Activated naive CD4-positive, alpha-beta T cell treated with anti-CD3 and anti-CD28 coated beads for 36 hours (primary cell): Measurements from ENCODE around the gene TMEM205. TPM values are rescaled to one million over a fixed set of nuclear protein-coding genes. Genes with fewer than 3 reads are reported as not detected.
"Not testable (repeated sequence)": the region's sequence is repeated elsewhere in the genome, so short reads cannot be mapped to it uniquely, and the experiment has no call there.

Experiments
- CTCF ChIA-PET: fragments of 350-600 bp; sonication (Branson Sonifier 250); formaldehyde crosslinking; loops from one replicate; lab custom pipeline; 2021; ENCODE audit warnings: antibody characterized with exemption; lab: Charles Lee
- DNase-seq: peaks from one replicate; pipeline ENCODE4 v3.0.0-alpha.2; 2020
- H3K27ac Mint-ChIP-seq: one replicate; pipeline ENCODE4 v1.8.0; 2021; ENCODE audit warnings: mild to moderate bottlenecking, mixed read lengths
- H3K27me3 Mint-ChIP-seq: one replicate; pipeline ENCODE4 v1.8.0; 2021; ENCODE audit warnings: low read depth, mixed read lengths
- H3K36me3 Mint-ChIP-seq: one replicate; pipeline ENCODE4 v1.8.0; 2021; ENCODE audit warnings: low read depth, mixed read lengths
- H3K4me1 Mint-ChIP-seq: one replicate; pipeline ENCODE4 v1.8.0; 2021; ENCODE audit warnings: low read depth, mixed read lengths
- H3K4me3 Mint-ChIP-seq: one replicate; pipeline ENCODE4 v1.8.0; 2021; ENCODE audit warnings: mild to moderate bottlenecking, moderate library complexity, mixed read lengths
- H3K9me3 Mint-ChIP-seq: one replicate; pipeline ENCODE4 v1.8.0; 2021; ENCODE audit warnings: mixed read lengths
- intact Hi-C: fragments of 100-400 bp; cut with micrococcal nuclease; formaldehyde crosslinking; loops from one replicate; pipeline ENCODE4 v1.15.1; 2023
- total RNA-seq, 2 experiments: library from RNA; stranded (reverse); gene quantifications; one replicate each; pipeline ENCODE4 v1.2.3, GENCODE V29; 2021

TMEM205 gene
- total RNA-seq, 2 experiments from 2014 or later = 21.4 to 24.2 TPM

DNA sequence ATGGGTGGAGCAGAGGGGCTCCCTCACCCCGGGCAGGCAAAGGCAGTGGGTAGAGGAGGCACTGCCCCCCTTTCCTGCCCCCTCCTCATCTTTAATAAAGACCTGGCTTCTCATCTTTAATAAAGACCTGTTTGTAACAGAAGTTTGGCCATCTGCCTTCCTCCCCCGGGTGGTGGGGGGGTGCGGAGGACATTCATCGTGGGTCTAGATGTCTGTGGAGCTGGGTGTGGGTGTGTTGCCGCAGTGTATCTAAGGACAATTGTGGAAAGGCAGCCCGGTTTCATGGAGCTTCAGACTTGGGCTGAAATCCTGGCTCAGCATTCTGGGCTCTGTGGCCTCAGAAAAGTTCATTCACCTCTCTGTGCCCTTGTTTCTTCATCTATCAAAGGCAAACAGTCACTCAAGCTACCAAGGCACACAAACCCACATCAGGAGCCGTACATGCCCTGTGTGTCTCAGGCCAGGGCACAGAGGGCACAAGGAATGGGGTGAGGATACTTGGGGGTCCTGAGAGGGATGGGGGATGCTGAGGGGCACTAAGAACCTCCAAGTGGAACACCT is 19.6 kb upstream of the TMEM205 start:
- Mint-ChIP-seq H3K4me3 (no peak overlapping the region), H3K27me3 (no peaks in the 10 kb centered on the region), H3K36me3 (no peaks in the 10 kb centered on the region), H3K4me1 (no peaks in the 10 kb centered on the region), H3K9me3 (no peaks in the 10 kb centered on the region), H3K27ac (no peak overlapping the region)
- CTCF ChIA-PET = interaction anchor here (0.8 kb wide), 1 partner anchor 16 kb away, joined by 4 read pairs; no protein-coding TSS in a partner anchor
- intact Hi-C loops = no loop called here
- DNase-seq = no peak

DNA sequence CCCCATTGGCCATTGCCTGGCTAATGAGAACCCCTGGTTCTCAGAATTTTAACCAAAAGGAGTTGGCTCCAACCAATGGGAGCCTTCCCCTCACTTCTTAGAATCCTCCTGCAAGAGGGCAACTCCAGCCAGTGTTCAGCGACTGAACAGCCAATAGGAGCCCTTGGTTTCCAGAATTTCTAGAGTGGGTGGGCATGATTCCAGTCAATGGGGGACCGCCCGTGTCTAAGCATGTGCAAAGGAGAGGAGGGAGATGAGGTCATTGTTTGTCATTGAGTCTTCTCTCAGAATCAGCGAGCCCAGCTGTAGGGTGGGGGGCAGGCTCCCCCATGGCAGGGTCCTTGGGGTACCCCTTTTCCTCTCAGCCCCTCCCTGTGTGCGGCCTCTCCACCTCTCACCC is 18.9 kb upstream of the TMEM205 start:
- no peaks in the 10 kb centered on the region for H3K36me3 Mint-ChIP-seq
- CTCF ChIA-PET = no interaction called here
- no peaks in the 10 kb centered on the region for H3K4me1 Mint-ChIP-seq
- no peaks in the 10 kb centered on the region for H3K27me3 Mint-ChIP-seq
- H3K27ac Mint-ChIP-seq = no peak overlapping the region
- no peak overlapping the region for H3K4me3 Mint-ChIP-seq
- H3K9me3 Mint-ChIP-seq = no peaks in the 10 kb centered on the region
- intact Hi-C loops = no loop called here
- DNase-seq = no peak

DNA sequence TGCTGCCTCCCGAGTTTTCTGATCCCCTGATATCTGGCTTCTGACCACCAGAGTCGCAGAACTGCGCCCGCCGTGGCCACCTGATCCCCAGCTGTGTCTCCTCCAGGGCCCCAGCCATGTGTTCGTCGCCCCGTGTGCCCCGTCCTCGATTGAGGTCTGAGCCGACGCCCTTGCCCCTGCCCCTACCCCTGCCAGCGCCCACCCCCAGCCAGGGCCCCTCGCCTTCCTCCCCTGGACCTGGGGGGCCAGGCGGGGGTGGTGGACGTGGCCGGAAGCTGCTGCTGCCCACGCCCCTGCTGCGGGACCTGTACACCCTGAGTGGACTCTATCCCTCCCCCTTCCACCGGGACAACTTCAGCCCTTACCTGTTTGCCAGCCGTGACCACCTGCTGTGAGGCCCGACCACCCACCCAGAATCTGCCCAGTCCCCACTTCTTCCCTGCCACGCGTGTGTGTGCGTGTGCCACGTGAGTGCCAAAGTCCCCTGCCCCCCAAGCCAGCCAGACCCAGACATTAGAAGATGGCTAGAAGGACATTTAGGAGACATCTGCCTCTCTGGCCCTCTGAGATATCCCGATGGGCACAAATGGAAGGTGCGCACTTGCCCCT is 18.3 kb upstream of the TMEM205 start:
- CTCF ChIA-PET = no interaction called here
- Mint-ChIP-seq H3K9me3 (no peaks in the 10 kb centered on the region), H3K27me3 (no peaks in the 10 kb centered on the region), H3K36me3 (no peaks in the 10 kb centered on the region), H3K27ac (no peak overlapping the region), H3K4me1 (no peaks in the 10 kb centered on the region), H3K4me3 (no peak overlapping the region)
- no peak for DNase-seq
- intact Hi-C loops = no loop called here

DNA sequence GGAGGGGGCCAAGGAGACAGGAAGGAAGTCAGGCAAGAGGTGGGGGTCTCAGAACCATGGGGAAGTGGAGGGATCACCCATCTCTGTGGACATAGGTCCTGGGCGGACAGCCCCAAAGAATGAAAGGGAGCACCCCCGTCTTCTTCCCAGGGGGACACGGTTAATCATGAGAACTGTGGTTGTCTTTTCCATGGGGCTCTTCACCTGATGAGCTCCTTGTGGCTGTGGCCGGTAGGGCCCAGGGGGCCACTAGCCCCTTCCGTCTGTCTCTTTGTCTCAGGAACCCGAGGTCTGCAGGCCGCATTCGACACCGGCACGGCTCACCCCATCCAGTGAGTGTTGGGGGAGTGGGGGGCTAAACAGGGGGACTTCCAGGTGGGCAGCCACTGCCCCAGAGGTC is 17.8 kb upstream of the TMEM205 start:
- Mint-ChIP-seq H3K4me1 (no peaks in the 10 kb centered on the region), H3K4me3 (no peak overlapping the region), H3K27me3 (no peaks in the 10 kb centered on the region), H3K27ac (no peak overlapping the region), H3K36me3 (no peaks in the 10 kb centered on the region), H3K9me3 (no peaks in the 10 kb centered on the region)
- CTCF ChIA-PET = no interaction called here
- no peak for DNase-seq
- intact Hi-C loops = no loop called here

DNA sequence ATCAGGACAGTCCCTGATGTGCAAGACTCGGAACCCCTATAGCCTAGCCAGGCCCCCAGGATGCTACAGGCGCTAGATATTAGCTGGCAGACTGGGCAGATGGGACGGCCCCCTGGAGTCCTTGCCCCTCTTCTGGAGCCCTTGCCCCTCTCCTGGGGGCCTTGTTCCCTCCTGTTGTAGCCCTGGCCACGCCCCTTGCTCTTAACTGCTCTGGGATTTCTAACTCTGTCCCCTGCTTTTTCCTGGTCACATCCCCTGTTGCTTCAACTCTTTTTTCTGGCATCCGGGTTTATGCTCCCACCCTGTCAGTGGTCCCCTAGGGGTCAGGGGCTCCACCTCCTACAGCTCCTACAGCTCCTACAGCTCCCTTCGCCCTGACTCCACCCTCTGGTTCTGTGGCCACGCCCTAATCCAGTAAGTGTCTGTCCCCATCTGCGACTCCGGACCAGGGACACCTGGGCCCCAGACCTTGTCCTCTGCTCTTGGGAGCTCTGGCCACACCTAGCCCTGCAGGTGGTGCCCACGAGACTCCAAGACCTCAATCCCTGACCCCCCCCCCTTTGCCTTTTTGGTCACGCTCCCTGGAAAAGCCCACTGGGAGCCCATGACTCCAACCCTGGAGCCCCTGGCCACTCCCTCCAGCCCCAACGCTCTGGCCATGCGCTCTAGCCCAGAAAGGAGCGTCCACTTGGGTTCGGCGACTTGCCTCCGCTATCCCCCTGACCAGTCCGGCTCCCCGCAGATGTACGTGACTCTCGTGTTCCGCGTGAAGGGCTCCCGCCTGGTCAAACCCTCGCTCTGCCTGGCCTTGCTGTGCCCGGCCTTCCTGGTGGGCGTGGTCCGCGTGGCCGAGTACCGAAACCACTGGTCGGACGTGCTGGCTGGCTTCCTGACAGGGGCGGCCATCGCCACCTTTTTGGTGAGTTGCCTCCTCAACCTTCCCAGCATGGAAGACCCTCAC is 16.0 kb upstream of the TMEM205 start:
- intact Hi-C loops = no loop called here
- DNase-seq = no peak
- H3K9me3 Mint-ChIP-seq = no peaks in the 10 kb centered on the region
- H3K4me1 Mint-ChIP-seq = no peaks in the 10 kb centered on the region
- H3K27me3 Mint-ChIP-seq = no peaks in the 10 kb centered on the region
- H3K36me3 Mint-ChIP-seq = no peaks in the 10 kb centered on the region
- no peak overlapping the region for H3K27ac Mint-ChIP-seq
- CTCF ChIA-PET = no interaction called here
- H3K4me3 Mint-ChIP-seq = no peak overlapping the region

DNA sequence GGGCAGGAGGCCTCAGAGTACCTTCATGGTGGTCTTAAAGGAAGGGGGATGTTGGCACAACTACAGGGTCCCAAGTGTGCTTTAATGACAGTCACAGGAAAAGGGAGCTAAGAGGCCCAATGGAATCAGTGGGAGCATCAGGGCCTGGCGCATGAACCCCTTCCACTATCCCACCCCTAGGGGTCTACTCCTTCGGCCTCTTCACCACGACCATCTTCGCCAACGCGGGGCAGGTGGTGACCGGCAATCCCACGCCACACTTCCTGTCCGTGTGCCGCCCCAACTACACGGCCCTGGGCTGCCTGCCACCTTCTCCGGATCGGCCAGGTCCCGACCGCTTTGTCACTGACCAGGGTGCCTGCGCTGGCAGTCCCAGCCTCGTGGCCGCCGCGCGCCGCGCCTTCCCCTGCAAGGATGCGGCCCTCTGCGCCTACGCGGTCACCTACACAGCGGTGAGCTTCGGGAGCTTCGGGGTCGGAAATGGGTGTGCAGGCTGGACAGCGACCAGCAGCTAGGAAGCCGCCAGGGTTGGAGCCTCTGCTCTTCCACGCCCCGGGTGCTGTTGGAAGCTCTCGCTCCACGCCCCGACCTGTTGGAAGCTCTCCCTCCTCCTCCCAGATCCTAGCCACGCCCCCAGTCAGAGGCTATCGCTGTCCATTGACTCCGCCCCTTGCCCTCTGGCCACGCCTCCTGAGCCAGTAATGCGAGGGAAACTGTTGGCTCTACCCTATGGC is 15.1 kb upstream of the TMEM205 start:
- H3K9me3 Mint-ChIP-seq = no peaks in the 10 kb centered on the region
- H3K4me1 Mint-ChIP-seq = peaks cover 2% of the 10 kb centered on the region
- no peaks in the 10 kb centered on the region for H3K36me3 Mint-ChIP-seq
- H3K27me3 Mint-ChIP-seq = peaks cover under 1% of the 10 kb centered on the region
- H3K27ac Mint-ChIP-seq = no peak overlapping the region
- CTCF ChIA-PET = no interaction called here
- DNase-seq = no peak
- intact Hi-C loops = no loop called here
- no peak overlapping the region for H3K4me3 Mint-ChIP-seq

DNA sequence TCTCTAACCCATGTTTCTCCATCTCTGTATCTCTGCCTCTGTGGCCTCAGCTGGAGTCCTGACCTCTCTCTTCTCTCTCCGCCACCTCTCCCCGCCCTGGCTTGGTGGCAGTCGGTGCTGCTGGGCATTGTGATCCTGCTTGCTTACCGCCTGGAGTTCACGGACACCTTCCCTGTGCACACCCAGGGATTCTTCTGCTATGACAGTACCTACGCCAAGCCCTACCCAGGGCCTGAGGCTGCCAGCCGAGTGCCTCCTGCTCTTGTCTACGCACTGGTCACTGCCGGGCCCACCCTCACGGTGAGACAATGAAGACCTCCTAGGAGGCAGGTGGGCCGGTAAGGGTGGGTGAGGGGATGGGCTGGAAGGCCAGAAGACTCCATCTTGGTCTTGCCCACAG is 13.4 kb upstream of the TMEM205 start:
- Mint-ChIP-seq H3K36me3 (no peaks in the 10 kb centered on the region), H3K27ac (no peak overlapping the region), H3K9me3 (no peaks in the 10 kb centered on the region), H3K4me3 (no peak overlapping the region), H3K4me1 (peaks cover 11% of the 10 kb centered on the region), H3K27me3 (peaks cover 4% of the 10 kb centered on the region)
- intact Hi-C loops = no loop called here
- DNase-seq = no peak
- CTCF ChIA-PET = no interaction called here

DNA sequence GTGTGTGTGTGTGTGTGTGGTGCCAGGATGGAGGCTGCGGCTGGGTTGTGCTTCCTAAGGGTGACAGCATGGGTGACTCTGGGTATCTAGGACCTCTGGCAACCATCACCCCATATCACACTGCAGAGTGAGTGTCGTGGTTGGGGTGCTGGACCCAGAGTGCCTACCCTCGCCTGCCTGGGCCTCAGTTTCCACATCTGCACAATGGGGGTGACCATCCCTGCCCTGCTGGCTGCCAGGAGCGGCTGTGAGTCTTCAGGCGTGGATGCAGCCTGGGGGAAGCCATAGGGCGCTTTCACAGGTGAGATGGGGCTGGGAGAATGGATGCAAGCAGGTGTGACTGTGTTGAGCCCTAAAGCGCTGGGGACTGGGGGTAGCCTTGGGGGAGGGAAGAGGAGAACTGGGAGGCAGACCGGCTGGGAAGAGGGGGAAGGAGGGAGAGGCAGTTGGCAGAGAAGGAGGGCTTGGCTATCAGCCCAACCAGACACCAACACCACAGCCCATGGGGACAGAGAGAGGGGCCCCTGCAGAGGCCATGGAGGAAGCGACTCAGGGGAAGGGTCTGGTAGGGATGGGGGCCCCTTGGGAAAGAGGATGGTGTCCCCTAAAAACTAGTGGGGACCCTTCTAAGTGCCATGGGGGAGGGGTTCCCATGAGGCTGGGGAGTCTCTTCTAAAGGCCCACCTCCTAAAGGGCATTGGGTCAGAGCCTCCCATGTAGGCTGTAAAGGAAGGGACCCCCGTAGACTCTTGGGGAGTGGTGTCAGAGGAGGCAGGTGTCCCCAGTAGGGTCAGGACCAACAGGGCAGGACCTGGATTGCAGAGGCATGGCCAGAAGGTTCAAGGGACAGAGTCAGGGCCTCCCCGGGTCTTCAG is 10.8 kb upstream of the TMEM205 start:
- H3K27me3 Mint-ChIP-seq = peaks cover 4% of the 10 kb centered on the region

DNA sequence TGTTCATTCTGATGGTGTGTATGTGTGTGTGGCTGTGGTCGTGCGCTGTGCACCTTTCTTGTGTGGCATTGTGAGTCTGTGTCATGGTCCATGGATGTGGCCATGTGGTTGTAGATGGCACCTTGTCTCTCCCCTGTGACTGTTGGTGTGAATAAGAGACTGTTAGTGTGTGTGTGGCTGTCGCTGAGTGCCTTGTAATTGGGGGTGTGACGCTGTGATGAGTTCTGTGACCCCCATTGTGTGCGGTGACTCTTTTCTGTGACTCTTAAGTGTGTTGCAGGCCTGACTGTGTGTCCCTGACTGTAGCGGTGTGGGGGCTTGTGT is 10.0 kb upstream of the TMEM205 start:
- peaks cover 4% of the 10 kb centered on the region for H3K27me3 Mint-ChIP-seq
- no peaks in the 10 kb centered on the region for H3K36me3 Mint-ChIP-seq
- CTCF ChIA-PET = no interaction called here
- no peak for DNase-seq
- no peak overlapping the region for H3K27ac Mint-ChIP-seq
- intact Hi-C loops = no loop called here
- H3K4me3 Mint-ChIP-seq = peak overlapping the region; percentile 69
- no peaks in the 10 kb centered on the region for H3K9me3 Mint-ChIP-seq
- H3K4me1 Mint-ChIP-seq = peaks cover 11% of the 10 kb centered on the region

More for the DNA sequence above, 10.8 kb upstream of the TMEM205 start:
- Mint-ChIP-seq H3K4me3 (no peak overlapping the region), H3K27ac (no peak overlapping the region), H3K36me3 (no peaks in the 10 kb centered on the region), H3K9me3 (no peaks in the 10 kb centered on the region), H3K4me1 (peaks cover 11% of the 10 kb centered on the region)
- intact Hi-C loops = no loop called here
- no peak for DNase-seq
- CTCF ChIA-PET = no interaction called here

DNA sequence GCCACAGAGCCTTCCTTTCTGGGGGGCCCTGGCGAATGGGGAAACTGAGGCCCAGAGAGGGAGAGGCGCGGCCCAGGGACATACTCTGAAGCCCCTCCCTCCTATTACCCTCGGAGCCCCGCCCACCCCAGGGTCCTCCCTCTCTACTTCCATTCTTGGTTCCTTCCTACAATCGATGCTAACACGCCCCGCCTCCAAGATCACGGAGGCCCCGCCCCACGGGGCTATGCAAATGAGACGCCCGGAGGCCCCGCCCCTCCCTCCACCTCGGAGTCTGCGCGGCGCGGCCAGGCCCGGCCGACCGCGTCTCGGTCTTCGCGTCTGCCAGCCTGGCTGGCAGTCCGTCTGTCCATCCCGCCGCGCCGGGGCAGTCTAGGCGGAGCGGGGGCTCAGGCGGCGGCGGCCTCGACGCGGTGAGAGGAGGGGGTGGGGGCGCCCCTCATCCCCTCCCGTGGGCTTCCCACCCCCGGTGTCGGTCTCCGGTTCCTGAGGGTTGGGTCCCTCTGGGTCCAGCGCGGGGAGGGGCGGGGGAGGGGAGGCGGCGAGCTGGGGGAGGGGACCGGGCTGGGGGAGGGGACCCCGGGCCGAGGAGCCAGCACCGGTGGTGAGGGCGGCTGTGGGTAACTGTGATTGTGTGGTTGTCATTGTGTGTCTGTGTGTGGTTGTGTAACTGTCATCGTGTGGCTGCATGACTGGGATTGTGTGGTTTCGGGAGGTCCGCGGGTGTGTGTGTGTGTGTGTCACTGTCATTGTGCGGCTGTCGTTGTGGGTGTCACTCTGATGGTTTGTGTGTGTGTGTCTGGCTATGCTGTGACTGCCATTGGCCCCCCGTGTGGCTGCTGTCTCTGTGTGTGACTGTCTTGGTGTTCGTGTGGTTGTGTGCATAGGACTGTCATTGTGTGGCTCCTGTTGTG is 9.3 kb upstream of the TMEM205 start, which contains the start of gene PLPPR2:
Gene PLPPR2 (plus strand): TSS at position 273 of the 914 bp plus-strand sequence. CDS start 2,242 bp downstream, outside the sequence.
- DNase-seq = peak; percentile 87
- intact Hi-C loops = loop anchor here (1.0 kb wide), 1 partner anchor 9 kb away; the partner anchor contains the start of genes CCDC159 and TMEM205
- Mint-ChIP-seq H3K27ac (no peak within 1 kb of the TSS), H3K9me3 (no peaks in the 10 kb centered on the region), H3K27me3 (peaks cover 4% of the 10 kb centered on the region), H3K4me1 (peaks cover 11% of the 10 kb centered on the region), H3K4me3 (peak within 1 kb of the TSS; percentile 69), H3K36me3 (no peaks in the 10 kb centered on the region)
- CTCF ChIA-PET = no interaction called here

DNA sequence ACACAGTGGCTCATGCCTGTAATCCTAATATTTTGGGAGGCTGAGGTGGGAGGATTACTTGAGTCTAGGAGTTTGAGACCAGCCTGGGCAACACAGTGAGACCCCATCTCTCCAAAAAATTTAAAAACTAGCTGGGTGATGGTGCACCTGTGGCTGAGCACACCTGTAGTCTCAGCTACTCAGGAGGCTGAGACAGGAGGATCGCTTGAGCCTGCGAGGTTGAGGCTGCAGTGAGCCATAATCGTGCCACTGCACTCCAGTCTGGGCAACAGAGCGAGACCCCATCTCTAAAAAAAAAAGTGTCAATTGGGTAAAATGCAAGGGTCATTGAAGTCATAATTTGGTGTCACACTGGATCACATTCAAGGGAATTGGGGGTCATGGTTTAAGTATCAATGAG is 8.0 kb upstream of the TMEM205 start:
- H3K4me1 Mint-ChIP-seq = peaks cover 11% of the 10 kb centered on the region
- H3K36me3 Mint-ChIP-seq, CTCF ChIA-PET, intact Hi-C loops, H3K4me3 Mint-ChIP-seq, H3K27ac Mint-ChIP-seq, DNase-seq, H3K27me3 Mint-ChIP-seq, H3K9me3 Mint-ChIP-seq: not testable (repeated sequence)
